ENCODE data around the gene VEGFC. TPM values are rescaled to one million over a fixed set of nuclear protein-coding genes. Genes with fewer than 3 reads are reported as not detected.

VEGFC gene
- total RNA-seq, 1 experiment from 2014 or later = not detected

DNA sequence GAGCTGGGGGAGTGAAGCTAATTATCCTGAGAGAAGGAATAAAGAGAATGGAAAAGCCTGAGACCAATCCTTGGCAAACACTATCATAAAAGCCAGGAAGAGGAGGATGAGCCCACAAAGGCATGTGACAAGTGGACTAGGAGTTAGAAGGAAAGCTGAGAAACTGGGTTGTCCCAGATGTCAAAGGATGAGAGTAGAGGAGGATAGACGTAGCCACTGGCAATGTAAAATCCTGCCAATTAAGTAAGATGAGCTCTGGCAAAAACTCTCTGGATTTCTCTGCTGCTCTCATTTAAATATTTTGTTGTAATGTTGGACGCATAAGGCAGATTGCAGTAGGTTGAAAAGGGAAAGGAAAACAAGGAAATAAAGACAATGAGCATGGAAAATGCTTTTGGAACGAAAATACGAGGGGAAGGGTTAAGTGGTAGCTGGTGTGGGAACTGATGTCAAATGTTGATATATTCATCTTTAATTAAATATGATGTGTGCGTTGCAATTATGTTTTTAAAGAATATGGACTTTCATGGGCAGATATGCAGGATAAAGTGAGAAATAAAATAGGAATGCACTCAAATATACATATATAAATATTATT, 14.2 kb upstream of the VEGFC start:
- H3K27me3 Mint-ChIP-seq (ENCODE audit: insufficient read depth, unreplicated experiment) = no peaks in the 10 kb centered on the region
- Histone ChIP-seq H3K27me3 (replicated peaks; ENCODE audit: control insufficient read depth, insufficient read depth, low read length) (no peaks in the 10 kb centered on the region), H3K4me3 (ENCODE audit: low read depth, low read length) (no peak overlapping the region), H3K4me1 (no peaks in the 10 kb centered on the region), H3K36me3 (ENCODE audit: control insufficient read depth, insufficient read depth, low read length) (no peaks in the 10 kb centered on the region), H3K9me3 (peaks cover 2% of the 10 kb centered on the region; the same call in 1 of the 2 replicates)
- no peak overlapping the region for H3K4me3 Mint-ChIP-seq (ENCODE audit: unreplicated experiment)
- ChIA-PET CTCF (no interaction called here), POLR2A (no interaction called here)
- H3K36me3 Mint-ChIP-seq (ENCODE audit: insufficient read depth, unreplicated experiment) = no peaks in the 10 kb centered on the region
- H3K4me1 Mint-ChIP-seq (ENCODE audit: low read depth, unreplicated experiment) = no peaks in the 10 kb centered on the region
- intact Hi-C loops (cut with micrococcal nuclease; ENCODE audit: unreplicated experiment) = no loop called here
- no TSS peak for BruUV-seq (replicated peaks)
- no peak for DNase-seq
- H3K27ac Mint-ChIP-seq (ENCODE audit: unreplicated experiment) = no peak overlapping the region
- TF ChIP-seq, protein P1, sequence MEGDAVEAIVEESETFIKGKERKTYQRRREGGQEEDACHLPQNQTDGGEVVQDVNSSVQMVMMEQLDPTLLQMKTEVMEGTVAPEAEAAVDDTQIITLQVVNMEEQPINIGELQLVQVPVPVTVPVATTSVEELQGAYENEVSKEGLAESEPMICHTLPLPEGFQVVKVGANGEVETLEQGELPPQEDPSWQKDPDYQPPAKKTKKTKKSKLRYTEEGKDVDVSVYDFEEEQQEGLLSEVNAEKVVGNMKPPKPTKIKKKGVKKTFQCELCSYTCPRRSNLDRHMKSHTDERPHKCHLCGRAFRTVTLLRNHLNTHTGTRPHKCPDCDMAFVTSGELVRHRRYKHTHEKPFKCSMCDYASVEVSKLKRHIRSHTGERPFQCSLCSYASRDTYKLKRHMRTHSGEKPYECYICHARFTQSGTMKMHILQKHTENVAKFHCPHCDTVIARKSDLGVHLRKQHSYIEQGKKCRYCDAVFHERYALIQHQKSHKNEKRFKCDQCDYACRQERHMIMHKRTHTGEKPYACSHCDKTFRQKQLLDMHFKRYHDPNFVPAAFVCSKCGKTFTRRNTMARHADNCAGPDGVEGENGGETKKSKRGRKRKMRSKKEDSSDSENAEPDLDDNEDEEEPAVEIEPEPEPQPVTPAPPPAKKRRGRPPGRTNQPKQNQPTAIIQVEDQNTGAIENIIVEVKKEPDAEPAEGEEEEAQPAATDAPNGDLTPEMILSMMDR (IDR thresholded peaks at IDR 0.05; ENCODE audit: insufficient read depth in 1 of 2, low read depth in 1 of 2, low read length in 1 of 2, severe bottlenecking in 1 of 2, unreplicated experiment in 1 of 2) = no peak
- peaks cover 26% of the 10 kb centered on the region for H3K9me3 Mint-ChIP-seq (ENCODE audit: unreplicated experiment)

DNA sequence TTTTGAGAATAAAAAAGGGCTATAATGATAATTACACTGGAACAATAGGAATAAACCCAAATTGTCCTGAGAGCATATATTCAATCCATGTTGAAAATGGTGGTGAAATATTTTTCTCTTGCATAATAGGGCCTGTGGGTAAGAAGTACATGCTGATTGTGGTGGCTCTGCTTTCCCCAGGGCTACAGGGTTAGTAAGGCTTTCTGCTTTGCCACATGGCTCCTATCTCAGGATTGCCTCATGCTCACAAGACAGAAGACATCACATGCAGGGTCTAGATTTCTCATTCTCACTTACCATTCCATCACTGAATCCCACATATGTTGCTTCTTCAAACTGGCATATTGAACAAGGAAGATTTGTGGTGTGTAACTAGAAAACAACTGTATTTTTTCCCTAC, 12.4 kb upstream of the VEGFC start:
- no peaks in the 10 kb centered on the region for H3K27me3 Mint-ChIP-seq (ENCODE audit: insufficient read depth, unreplicated experiment)
- ChIA-PET CTCF (no interaction called here), POLR2A (no interaction called here)
- TF ChIP-seq, protein P1 (IDR thresholded peaks at IDR 0.05; ENCODE audit: insufficient read depth in 1 of 2, low read depth in 1 of 2, low read length in 1 of 2, severe bottlenecking in 1 of 2, unreplicated experiment in 1 of 2) = no peak
- no peak overlapping the region for H3K4me3 ChIP-seq (ENCODE audit: low read depth, low read length)
- intact Hi-C loops (cut with micrococcal nuclease; ENCODE audit: unreplicated experiment) = no loop called here
- no peak overlapping the region for H3K4me3 Mint-ChIP-seq (ENCODE audit: unreplicated experiment)
- H3K27me3 ChIP-seq (replicated peaks; ENCODE audit: control insufficient read depth, insufficient read depth, low read length) = no peaks in the 10 kb centered on the region
- H3K9me3 Mint-ChIP-seq (ENCODE audit: unreplicated experiment) = peaks cover 26% of the 10 kb centered on the region
- peaks cover 2% of the 10 kb centered on the region; the same call in 1 of the 2 replicates for H3K9me3 ChIP-seq
- no peaks in the 10 kb centered on the region for H3K4me1 Mint-ChIP-seq (ENCODE audit: low read depth, unreplicated experiment)
- DNase-seq = no peak
- no peaks in the 10 kb centered on the region for H3K36me3 Mint-ChIP-seq (ENCODE audit: insufficient read depth, unreplicated experiment)
- H3K4me1 ChIP-seq = no peaks in the 10 kb centered on the region
- H3K36me3 ChIP-seq (ENCODE audit: control insufficient read depth, insufficient read depth, low read length) = no peaks in the 10 kb centered on the region
- H3K27ac Mint-ChIP-seq (ENCODE audit: unreplicated experiment) = no peak overlapping the region
- no TSS peak for BruUV-seq (replicated peaks)

DNA sequence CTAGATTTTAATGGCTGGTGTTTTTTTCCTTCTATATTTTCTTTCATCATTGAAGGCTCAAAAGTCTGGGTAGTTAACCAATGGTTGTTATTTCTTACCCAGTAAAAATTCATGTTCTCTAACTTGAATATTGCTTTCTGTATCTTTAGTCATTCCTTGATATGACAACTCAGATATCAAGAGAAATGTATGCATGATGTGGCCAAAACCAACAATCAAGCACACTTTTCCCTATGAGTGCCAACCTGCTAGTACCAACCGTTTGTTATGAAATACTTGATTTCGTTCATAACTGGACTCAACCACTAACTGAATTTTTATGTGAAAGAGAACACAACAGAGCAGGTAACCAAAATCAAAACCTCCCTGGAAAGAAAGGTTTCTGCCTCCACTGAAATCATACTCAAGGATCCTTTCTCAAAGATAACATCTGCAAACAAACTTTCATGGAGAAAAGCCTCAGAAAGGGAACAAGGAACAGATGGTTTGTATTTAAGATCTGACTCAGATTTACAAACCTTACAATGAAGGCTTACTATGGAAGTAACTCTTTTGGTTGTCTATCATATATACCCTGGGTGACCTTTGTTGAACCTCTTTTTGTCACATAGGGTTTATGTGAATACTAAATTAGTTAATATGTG, 8.3 kb upstream of the VEGFC start:
- no TSS peak for BruUV-seq (replicated peaks)
- no peak overlapping the region for H3K4me3 Mint-ChIP-seq (ENCODE audit: unreplicated experiment)
- ChIA-PET CTCF (no interaction called here), POLR2A (no interaction called here)
- no peaks in the 10 kb centered on the region for H3K9me3 ChIP-seq
- H3K36me3 ChIP-seq (ENCODE audit: control insufficient read depth, insufficient read depth, low read length) = no peaks in the 10 kb centered on the region
- H3K27ac Mint-ChIP-seq (ENCODE audit: unreplicated experiment) = no peak overlapping the region
- H3K4me1 ChIP-seq = no peaks in the 10 kb centered on the region
- H3K36me3 Mint-ChIP-seq (ENCODE audit: insufficient read depth, unreplicated experiment) = no peaks in the 10 kb centered on the region
- TF ChIP-seq, protein P1 (IDR thresholded peaks at IDR 0.05; ENCODE audit: insufficient read depth in 1 of 2, low read depth in 1 of 2, low read length in 1 of 2, severe bottlenecking in 1 of 2, unreplicated experiment in 1 of 2) = no peak
- H3K4me1 Mint-ChIP-seq (ENCODE audit: low read depth, unreplicated experiment) = no peaks in the 10 kb centered on the region
- H3K27me3 ChIP-seq (replicated peaks; ENCODE audit: control insufficient read depth, insufficient read depth, low read length) = no peaks in the 10 kb centered on the region
- intact Hi-C loops (cut with micrococcal nuclease; ENCODE audit: unreplicated experiment) = no loop called here
- peaks cover 4% of the 10 kb centered on the region for H3K9me3 Mint-ChIP-seq (ENCODE audit: unreplicated experiment)
- no peaks in the 10 kb centered on the region for H3K27me3 Mint-ChIP-seq (ENCODE audit: insufficient read depth, unreplicated experiment)
- no peak for DNase-seq
- no peak overlapping the region for H3K4me3 ChIP-seq (ENCODE audit: low read depth, low read length)
